8988T (cell line): Measurements from ENCODE around the gene PTPRM.

Source experiments
- DNase-seq: peaks from one replicate; pipeline ENCODE4 v3.0.0; 2011

PTPRM gene

DNA sequence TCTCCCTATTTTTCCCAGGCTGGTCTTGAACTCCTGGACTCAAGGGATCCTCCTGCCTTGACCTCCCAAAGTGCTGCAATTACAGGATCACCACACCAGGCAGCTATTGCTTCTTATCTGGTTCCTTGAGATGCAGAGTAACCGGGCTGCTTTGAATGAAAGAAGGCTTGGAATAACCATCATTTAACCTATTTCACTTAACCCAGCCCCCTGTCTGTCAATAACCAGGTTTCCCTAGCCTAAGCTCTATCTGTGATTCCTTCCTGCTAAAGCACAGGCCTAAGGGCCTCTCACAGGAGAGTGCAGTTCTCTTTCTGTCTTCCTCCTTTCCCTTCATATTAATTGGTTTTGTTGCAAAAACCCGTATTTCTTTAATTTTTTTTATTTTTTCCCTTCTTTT is 648.6 kb downstream of the PTPRM start:
- DNase-seq: no peak

DNA sequence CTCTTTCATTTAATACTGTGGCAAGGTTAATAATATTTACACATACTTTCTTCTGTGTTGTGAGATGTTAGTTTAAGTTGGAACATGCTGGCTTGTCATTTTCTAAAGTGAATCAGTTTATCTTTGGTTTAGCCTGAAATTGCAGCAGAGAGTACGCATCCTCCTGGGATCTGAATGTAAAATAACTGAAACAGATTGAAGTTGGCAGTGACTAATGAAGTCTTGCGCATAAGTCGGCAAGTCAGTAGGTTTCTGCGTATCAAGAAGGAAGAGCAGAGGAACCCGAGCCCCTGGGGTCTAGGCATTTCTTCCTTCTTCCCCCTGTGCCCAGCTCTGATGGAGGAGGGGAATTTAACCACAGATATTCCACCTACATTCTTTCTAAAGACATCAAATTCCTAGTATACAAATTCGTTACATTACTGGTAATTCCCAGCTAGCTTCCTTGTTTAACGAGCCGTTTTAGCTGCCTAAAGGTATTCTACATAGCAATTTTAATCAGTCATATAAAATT is 650.0 kb downstream of the PTPRM start:
- no peak for DNase-seq

GRCh38 chr18:8218197-8218596 is 651.1 kb downstream of the PTPRM start:
- no peak for DNase-seq

DNA sequence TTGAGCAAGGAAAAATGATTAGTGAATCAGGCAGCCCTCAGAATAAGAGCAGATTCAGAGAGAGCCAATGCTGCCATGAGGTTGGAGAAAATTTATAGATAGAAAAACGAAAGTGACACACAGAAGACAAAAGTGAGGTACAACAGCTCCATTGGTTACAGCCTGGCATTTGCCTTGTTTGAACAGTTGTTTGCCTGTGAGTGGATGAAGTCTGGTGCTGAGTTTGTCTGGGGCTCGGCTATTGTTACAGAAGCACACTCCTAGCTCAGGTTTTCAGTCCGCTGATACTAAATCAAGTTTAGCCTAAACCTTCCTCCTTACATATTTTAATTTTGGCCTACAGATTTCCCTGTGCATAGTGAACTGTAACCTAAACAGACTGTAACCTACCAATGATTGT is 654.3 kb downstream of the PTPRM start:
- no peak for DNase-seq

DNA sequence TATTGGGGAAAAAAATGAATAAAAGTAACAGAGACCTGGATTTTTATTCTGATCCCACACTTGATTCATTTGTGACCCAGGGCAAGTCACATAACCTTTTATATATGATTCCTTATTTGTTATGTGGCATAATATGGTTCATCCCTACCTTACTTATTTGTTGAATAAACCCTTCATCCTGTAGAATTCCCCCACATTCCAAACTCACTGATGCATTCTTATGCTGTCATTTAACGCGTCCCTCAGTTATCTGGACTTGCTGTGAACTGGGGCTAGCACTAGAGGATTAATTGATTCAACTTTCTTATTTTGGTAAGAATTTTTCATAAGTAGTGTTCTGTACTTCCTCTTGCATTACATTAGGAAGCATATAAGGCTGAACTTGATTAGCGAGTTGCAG is 657.5 kb downstream of the PTPRM start:
- no peak for DNase-seq

GRCh38 chr18:8229040-8229439 is 661.9 kb downstream of the PTPRM start:
- DNase-seq: no peak

DNA sequence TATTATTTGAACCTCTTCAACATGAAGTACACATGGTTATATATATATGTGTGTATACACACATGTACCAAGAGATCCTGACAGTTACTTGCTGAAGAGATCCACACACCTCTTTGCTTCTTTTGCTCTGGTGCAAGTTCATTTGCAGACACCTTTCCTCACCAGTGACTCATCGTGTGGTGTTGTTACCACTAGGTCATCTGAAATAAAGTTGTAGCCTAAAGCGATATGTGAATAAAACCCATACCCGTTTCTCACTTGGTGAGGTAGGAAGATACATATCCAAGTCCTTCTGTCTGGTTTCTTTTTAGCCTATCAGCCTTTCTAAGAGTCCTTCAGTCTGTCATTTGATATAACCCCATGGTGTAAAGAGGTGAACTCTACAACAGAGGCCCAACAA is 662.7 kb downstream of the PTPRM start:
- no peak for DNase-seq

GRCh38 chr18:8231316-8231715 is 664.2 kb downstream of the PTPRM start:
- no peak for DNase-seq

DNA sequence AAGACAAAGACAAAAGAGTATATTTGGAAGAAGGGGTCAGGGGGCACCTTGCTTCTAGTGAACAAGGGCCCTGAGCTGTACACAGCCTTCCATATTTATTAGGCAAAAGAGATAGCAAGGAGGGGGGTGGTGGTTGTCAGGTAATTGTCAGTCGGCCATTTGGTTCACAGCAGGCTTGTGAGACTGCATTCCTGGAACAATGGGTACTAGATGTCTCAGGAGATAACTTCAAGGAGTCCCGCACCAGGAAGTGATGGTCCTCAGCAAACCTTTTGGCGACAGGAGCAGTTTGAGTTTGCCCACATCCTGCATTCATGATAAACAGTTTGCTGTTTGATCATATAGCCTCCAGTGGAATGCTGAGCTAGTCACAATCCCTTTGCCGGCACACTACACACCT is 665.7 kb downstream of the PTPRM start:
- no peak for DNase-seq

DNA sequence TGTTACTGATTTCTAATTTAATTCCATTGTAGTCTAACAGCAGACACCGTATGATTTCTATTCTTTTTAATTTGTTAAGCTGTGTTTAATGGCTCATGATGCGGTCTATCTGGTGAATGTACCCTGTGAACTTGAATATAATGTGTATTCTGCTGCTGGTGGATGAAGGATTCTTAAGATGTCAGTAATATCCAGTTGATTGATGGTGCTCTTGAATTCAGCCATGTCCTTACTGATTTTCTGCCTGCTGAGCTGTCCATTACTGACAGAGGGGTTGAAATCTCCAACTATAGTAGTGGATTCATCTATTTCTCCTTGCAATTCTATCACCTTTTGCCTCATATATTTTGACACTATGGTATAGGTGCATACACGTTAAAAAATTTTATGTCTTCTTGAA is 668.8 kb downstream of the PTPRM start:
- DNase-seq: no peak

DNA sequence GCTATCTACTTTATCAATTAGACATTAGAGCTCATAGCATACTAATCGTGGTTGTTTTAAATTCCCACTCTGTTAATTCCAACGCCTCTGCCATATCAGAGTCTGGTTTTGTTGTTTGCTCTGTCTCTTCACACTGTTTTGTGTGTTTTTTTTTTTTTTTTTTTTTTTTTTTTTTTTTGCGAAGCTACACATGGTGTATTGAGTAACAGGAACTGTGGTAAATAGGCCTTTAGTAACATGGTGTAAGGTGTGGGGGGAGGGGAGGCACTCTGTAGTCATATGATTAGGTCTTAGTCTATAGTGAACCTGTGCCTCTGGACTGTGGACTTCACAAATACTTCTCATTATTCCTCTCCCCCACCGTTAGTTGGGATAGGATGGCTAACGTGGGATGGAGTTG is 671.4 kb downstream of the PTPRM start:
- DNase-seq: no peak

DNA sequence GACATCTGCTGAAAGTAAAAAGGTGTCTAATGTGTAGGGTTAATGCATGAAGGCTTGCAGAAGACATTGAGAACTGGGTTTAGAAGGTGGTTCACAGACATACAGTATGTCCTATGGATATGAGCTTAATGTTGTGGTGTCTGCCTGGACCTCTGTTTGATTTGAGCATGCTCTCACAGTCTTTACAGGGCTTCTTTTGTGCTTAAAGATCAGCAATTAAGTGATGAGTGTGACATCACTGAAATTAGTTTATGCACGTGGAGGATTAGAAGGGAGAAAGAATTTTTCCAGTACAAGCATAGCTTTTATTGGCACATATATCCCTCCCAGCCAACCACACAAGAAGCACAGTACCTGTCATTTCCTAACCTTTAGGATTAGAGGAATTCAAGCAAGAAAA is 674.6 kb downstream of the PTPRM start:
- no peak for DNase-seq

- no peak for DNase-seq
These were observed 675.1 kb downstream of the PTPRM start for GRCh38 chr18:8242151-8242696.

- DNase-seq: no peak
These were observed 680.6 kb downstream of the PTPRM start for GRCh38 chr18:8247700-8248099.

DNA sequence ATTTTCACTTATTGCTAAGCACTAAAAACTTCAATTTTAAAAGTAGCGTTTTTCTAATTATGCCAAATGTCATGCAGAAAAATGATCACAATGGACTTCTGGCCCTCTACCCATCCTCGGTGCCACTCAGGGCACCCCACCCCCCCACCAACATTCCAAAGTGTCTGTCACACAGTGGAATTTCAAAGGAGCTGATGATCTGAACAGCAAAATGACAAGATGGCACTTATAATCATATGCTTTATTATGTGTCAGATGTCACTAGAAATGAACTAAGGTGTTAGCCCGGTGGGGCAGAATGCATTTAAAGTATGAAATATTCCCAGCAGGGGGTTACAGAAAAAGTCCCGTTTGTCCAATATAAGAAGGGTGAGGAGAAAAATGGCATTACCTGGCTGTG is 681.5 kb downstream of the PTPRM start:
- no peak for DNase-seq

- no peak for DNase-seq
These were observed 682.7 kb downstream of the PTPRM start for GRCh38 chr18:8249811-8250210.

DNA sequence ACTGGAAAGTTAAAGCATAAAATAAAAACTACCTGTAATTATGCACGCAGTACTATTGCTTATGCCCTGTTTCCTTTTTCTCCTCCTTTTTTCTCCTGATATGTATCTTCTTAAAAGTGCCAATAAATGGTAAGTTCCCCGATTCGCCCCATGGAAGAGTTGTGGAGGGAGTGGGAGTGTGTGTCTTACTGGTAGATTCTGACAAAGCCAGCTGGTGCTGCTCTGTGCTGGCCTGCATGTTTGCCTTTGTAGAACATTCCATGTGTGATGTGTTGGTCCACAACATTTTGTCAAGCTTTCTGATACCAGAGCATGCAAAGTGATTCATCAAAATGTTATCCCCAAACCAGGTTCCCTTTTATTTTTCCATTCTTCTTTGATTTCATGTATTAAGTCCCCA is 685.3 kb downstream of the PTPRM start:
- DNase-seq: no peak

GRCh38 chr18:8253944-8254343 is 686.8 kb downstream of the PTPRM start:
- no peak for DNase-seq

DNA sequence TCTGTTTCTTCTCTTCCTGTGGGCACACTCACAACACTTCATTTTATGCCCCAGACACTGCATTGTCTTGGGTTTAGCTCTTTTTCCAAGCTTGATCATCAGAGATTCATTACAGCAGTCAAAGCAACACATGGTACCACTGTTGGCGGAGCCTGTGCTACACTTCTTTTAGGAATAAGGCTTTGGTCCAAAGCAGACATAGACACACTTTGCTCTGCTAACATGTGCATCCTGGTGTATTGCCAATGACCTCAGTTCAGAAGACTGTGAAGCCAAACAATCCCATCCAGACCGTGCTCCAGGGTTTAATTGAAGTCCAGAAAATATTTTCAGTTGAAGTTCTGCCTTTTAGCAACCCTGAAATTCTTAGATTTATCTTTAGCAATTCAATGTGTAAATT is 687.5 kb downstream of the PTPRM start:
- DNase-seq: no peak

DNA sequence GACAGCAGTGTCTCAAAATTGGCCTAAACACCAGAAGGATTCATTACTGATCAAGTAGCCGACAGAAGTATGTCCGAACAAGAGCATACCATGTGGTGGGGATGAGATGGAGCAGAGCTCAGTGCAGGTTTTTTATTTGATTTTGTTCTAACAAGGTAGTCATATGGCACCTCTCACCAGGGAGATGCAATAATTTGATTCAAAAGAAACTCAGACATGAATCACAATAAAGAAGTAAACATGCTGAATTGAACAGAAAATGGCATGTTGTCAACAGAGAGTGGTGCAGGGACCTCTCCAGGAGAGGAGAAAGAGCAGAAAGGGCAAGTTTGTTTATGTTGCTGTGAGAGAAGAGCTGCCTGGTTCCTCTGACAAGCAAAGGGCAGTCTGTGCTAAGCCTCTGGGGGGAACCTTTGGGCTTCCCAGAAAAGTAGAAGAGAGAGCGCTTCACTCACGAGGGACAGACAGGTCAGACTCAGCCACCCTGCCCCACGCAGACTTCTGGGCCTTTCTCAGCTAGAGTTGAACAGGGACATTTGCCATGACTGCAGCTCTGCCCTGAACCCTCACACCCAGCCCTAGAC is 690.8 kb downstream of the PTPRM start:
- DNase-seq: no peak

- no peak for DNase-seq
These were observed 693.2 kb downstream of the PTPRM start for GRCh38 chr18:8260319-8260718.

DNA sequence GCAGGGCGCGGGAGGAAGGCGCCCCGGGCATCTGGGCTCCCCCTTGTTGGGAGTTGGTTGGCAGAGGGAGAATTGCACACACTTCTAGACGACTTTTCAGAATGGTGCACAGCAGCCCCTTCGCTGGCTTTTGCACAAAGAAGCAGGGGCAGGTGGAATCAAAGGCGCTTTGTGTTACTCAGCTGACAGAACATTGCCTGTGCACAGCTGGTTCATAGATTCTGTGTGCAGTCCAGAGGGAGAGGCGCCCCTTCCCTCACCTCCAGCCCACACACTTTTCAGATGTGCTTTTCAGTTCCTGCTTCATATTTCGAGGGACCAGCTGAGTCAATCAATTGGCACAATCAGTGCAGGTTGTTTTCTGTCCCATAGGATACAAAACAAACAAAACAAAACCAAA is 693.7 kb downstream of the PTPRM start:
- DNase-seq: no peak

DNA sequence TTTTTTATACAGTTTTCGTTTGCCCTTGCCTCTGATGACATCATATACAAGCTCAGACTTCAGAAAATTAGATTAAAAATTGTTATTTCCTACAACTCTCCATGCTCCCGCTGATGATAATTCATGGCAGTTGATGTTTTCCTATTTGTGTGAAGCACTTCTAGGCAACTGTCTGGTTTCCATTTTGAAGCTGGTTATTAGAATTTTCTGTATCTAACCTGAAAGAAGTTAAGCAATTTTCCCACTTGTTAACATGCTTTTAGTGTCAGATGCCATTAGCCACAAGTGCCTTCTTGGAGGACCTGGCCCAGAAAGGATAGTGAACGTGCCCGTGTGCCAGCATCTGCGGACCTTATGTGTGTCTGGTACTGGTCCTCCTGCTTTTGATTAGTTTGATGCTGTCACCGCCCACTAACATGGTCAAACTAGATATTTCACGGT is 694.6 kb downstream of the PTPRM start:
- no peak for DNase-seq

DNA sequence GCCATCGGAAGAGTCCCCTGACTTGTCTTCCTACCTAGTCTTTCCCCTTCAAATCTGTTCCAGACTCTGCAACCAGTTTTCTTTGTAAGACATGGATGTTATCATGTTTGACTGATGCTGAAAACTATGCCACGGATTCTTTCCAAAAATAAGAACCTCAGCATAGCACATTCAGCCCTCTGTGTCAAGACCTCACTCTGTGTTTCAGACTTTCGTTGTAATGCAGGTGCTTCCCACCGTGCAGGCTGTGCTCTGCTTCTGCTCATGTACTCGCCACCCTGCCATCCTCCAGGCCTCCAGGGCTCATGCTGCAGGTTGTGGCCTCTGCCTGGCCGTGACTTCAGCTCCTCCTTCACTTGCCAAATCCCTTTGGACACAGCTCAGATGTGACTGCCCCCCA is 695.1 kb downstream of the PTPRM start:
- DNase-seq: no peak

GRCh38 chr18:8264116-8264515 is 697.0 kb downstream of the PTPRM start:
- no peak for DNase-seq
